Esophagus (tissue), 2 donors: ENCODE data around the gene MAMLD1. TPM values are rescaled to one million over a fixed set of nuclear protein-coding genes. Genes with fewer than 3 reads are reported as not detected.

Experiments
- H3K27ac ChIP-seq, 2 donors: one replicate each; pipeline ENCODE4 v1.5.1; 2013; ENCODE audit warnings: low read depth in 2 of 2, mild to moderate bottlenecking in 2 of 2, inconsistent platforms in 1 of 2, low read length in 1 of 2, moderate library complexity in 1 of 2
- H3K27me3 ChIP-seq, 2 donors: one replicate each; pipeline ENCODE4 v1.6.1; 2013; ENCODE audit warnings: low read length in 2 of 2, control low read depth in 1 of 2, mild to moderate bottlenecking in 1 of 2; ENCODE audit not compliant: insufficient read depth in 2 of 2, control insufficient read depth in 1 of 2
- H3K36me3 ChIP-seq, 2 donors: one replicate each; pipeline ENCODE4 v1.6.1; 2013; ENCODE audit warnings: low read length in 1 of 2; ENCODE audit not compliant: control insufficient read depth in 2 of 2, insufficient read depth in 2 of 2
- H3K4me1 ChIP-seq, 2 donors: one replicate each; pipeline ENCODE4 v1.6.1; 2013; ENCODE audit warnings: low read length in 1 of 2; ENCODE audit not compliant: control insufficient read depth in 2 of 2, insufficient read depth in 2 of 2
- H3K4me3 ChIP-seq, 2 donors: one replicate each; pipeline ENCODE4 v1.5.1; 2013; ENCODE audit warnings: low read length in 2 of 2, mild to moderate bottlenecking in 2 of 2, low read depth in 1 of 2, moderate library complexity in 1 of 2
- H3K9me3 ChIP-seq, 2 donors: one replicate each; pipeline ENCODE4 v1.6.1; 2013; ENCODE audit warnings: mild to moderate bottlenecking in 2 of 2, low read depth in 1 of 2, low read length in 1 of 2, moderate library complexity in 1 of 2; ENCODE audit not compliant: control insufficient read depth in 2 of 2, insufficient read depth in 1 of 2
- WGBS, 2 donors: extraction: QIAGEN DNeasy Blood & Tissue Kit; methylation state at CpG; one replicate each; pipeline ENCODE4 v1.1.7; 2013; 5-methylcytosine and 5-hydroxymethylcytosine counted together
- polyA plus RNA-seq, 2 donors: library from polyadenylated mRNA; stranded (reverse); fragments of 200-250 nt; gene quantifications; one replicate each; pipeline ENCODE4 v1.2.3, GENCODE V29; 2013
- donor health status: healthy with polysubstance abuse.
- donor health status: Bipolar disorder and iron deficiency.

Gene MAMLD1
- polyA plus RNA-seq, 2 donors = 0.59 to 1.1 TPM

DNA sequence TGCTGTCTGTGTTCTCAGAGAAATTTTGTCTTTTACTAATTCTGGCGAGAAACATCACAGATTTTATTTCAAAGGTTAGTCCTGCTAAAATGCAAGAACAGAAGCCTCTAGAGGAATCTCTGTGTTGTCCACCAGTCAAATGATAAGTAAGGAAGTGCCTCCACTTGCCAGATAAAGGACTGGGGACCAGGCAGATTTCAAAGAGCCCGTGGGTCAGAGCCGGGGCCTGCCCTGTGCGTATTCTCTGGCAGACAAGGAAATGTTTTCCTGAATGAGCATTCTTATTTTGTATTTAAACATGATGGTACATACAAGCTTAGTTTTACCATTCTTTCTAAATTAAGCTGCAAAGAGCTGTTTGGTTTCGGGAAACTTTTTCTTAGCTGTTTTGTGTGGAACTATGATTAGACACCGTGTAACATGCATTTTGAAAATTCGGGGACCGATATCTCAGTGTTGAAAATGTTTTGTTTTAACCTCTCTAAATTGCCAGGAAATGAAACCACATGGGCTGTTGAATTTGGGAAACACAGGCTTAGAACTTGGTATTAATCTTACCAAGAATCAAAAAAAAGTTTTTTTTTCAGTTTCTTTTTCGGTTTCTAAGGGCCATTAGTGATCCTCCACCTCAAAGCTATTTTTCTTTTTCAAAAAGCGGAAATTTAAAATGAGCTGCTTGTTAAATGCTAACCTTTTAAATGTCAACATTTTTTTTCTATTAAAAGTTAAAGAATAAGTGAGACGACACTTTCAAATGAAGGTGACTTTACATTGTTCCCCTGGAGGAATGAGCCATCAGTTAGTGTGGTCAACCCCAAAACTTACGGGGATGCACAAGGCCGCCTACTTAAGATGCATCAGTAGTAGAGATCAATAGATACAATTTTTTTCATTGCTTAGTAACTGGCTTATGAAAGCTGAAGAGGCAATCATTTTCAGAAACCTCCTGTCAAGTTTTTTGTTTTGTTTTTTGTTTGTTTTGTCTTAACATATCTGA, 115.7 kb downstream of the MAMLD1 start:
- Histone ChIP-seq H3K27ac (no peak overlapping the region), H3K9me3 (no peaks in the 10 kb centered on the region), H3K36me3 (no peaks in the 10 kb centered on the region), H3K4me3 (no peak overlapping the region), H3K27me3 (no peaks in the 10 kb centered on the region), H3K4me1 (no peaks in the 10 kb centered on the region)
- 60 to 64% methylated on average over 13 of the region's 13 CpGs for WGBS, 2 donors

DNA sequence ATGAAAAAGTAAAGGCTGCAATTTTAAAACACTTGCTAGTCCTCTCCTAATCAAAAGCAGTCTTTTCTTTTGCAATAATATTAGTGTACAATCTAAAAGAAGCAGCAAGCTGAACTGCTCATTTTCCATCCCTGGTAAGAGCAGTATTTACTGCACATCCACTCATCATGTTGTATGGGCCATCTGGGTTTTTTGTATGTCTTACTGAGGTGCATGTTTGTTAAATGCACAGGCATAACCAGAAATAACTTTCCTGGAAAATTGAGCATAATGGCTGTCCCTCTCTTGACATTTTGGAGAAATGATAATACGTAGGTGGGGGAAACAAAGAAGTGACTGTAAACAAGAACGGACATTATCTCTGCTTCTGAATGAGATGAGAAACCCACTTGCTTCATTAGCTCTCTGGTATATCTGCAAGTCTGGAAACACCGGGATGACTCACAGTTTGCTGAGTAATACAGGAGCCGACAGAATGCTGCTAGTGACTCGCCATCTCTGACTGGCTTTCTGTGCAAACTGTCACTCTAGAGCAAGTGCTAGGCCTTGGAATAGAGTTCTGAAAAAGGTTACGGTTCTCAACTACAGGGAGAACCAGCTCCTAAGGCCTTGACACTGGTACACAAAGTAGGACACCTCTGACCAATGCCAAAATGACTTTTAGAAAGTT, 119.6 kb downstream of the MAMLD1 start:
- H3K27ac ChIP-seq = no peak overlapping the region
- no peaks in the 10 kb centered on the region for H3K27me3 ChIP-seq
- WGBS, 2 donors = 28 to 45% methylated on average over 6 of the region's 6 CpGs

DNA sequence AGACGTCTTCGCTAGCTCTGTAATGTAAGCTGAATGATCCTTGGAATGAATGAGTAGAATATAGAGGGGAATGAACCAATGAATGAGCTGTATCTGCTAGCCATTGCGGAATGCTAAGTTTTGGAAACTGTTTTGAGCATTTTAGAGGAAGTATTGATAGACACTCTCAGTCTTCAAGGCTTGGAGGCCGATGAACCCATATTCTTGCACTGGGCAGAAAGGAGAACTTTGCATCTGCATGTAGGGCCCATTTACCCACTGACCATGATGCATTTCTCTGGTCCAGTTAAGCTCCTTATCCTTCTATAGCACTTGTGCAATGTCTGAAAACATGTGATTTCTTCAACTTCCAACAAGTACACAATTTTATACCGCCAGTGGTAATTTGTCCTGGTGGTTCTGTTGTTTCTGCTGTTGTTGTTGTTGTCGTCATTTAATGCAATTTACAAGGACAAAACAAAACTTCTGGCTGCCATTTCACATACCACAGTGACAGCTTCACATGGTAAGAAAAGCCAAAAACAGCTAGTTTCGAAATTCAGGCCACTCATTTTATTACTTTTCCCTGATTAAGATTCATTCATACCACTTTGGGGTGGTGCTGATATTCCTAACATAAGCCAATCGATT, 120.4 kb downstream of the MAMLD1 start:
- H3K36me3 ChIP-seq = no peaks in the 10 kb centered on the region
- no peaks in the 10 kb centered on the region for H3K9me3 ChIP-seq
- 71 to 84% methylated on average over 8 of the region's 8 CpGs for WGBS, 2 donors
- H3K4me1 ChIP-seq = no peaks in the 10 kb centered on the region
- H3K27me3 ChIP-seq = no peaks in the 10 kb centered on the region
- no peak overlapping the region for H3K4me3 ChIP-seq
- no peak overlapping the region for H3K27ac ChIP-seq

More for the DNA sequence above, 119.6 kb downstream of the MAMLD1 start:
- Histone ChIP-seq H3K4me3 (no peak overlapping the region), H3K4me1 (no peaks in the 10 kb centered on the region), H3K9me3 (no peaks in the 10 kb centered on the region), H3K36me3 (no peaks in the 10 kb centered on the region)

DNA sequence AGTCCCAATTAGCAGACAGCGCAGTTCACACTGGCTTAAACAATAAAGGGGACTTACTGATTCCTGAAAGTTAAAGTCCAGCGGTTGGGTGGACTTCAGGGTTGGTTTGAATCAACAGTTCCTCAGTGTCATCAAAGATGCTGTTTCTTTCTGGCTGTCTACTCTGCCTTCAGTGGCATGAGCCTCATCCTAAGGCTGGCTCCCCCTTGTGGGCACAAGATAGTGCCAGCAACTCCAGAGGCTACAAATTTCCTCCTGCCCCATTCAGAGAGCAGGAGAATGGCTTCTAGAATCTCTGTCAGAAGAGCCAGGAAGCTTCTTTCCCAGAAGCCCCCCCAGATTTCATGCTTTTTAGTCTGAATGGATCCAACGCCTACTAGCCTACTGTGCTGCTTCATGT, 122.9 kb downstream of the MAMLD1 start:
- H3K36me3 ChIP-seq = no peaks in the 10 kb centered on the region

DNA sequence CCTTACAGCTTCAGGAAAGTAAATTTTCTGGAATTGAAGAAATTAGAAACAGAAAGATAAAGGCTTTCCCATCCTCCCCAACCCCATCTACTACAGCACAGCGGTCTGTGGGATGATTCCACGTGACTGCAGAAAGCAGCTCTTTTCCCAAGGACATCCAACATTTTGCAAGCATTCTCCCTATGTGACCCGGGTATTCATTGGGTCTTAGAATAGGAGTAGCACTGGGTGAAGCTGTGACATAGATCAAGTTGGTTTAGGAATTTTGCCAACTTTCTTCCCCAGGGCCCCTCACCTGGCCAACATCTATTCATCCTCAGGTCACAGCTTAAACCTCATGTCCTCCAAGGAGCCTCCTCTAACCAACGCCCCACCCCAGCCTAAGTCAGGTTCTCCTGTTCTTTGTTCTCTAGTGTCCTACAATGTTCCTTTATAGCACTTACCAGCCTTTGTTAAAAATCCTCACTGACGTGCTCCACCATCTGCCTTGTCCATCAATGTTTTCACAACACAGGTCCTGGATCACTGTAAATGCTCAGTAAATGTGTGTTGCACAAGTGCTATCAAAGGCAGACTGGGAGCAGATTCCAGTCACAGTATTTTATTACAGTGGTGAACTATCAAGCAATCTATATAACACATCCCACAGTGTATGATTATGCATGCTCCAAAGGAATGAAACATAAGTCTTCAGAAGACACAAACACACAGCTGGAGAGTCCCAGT, 124.4 kb downstream of the MAMLD1 start:
- 74 to 77% methylated on average over 5 of the region's 5 CpGs for WGBS, 2 donors
- H3K36me3 ChIP-seq = no peaks in the 10 kb centered on the region
- H3K4me1 ChIP-seq = no peaks in the 10 kb centered on the region
- H3K27me3 ChIP-seq = no peaks in the 10 kb centered on the region
- H3K4me3 ChIP-seq = no peak overlapping the region
- H3K27ac ChIP-seq = no peak overlapping the region
- no peaks in the 10 kb centered on the region for H3K9me3 ChIP-seq

More for the DNA sequence above, 122.9 kb downstream of the MAMLD1 start:
- no peaks in the 10 kb centered on the region for H3K9me3 ChIP-seq
- no peaks in the 10 kb centered on the region for H3K27me3 ChIP-seq
- WGBS, 2 donors = 50 to 73% methylated on average over 3 of the region's 3 CpGs
- no peaks in the 10 kb centered on the region for H3K4me1 ChIP-seq
- no peak overlapping the region for H3K27ac ChIP-seq
- no peak overlapping the region for H3K4me3 ChIP-seq

DNA sequence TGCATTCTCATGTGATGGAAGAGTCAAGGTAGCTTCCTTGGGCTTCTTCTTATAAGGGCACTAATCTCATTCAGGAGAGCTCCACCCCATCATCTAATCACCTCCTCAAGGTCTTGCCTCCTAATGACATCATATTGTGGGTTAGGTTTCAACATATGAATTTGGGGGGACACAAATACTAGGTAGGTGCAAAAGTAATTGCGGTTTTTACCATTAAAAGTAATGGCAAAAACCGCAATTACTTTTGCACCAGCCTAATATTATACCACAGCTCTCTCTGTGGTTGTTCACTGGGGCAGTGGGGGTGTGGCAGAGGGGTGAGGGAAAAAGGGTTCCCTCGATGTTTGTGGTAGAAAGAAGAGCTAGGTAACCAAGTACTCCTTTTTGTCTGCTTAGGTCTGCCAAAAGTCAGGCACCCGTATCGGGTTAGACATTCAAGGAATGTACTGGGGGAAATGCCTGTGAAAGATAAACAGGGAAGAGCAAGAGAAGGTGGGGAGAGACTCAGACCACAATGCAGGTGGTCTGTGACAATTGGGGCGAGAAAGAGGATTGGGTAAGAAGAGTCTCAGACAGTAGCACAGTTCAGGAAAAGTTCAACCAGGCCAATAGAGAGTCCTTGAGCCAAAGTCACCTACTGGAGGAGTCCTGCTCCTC, 126.4 kb downstream of the MAMLD1 start:
- no peaks in the 10 kb centered on the region for H3K27me3 ChIP-seq

DNA sequence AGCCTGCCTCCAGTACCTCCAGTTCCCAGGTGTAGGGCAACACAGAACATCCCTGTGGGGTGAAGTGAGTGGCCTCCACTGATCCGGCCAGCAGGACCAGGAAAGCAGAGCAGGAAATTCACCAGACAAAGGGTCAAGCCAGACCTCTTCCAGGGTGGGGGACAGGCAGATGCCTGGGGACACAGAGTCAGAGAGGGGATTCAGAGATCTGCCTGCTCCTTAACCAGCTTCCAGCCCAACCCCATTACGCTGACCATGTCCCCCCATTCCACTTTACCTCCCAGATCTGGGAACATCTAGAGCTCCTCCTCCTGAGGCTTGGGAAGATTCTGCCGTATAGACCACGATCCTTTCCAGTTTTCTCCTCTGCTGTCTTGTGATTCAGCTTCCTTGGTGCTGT, 132.4 kb downstream of the MAMLD1 start:
- no peaks in the 10 kb centered on the region for H3K36me3 ChIP-seq
- H3K27ac ChIP-seq = no peak overlapping the region
- no peaks in the 10 kb centered on the region for H3K27me3 ChIP-seq
- no peaks in the 10 kb centered on the region for H3K9me3 ChIP-seq
- no peaks in the 10 kb centered on the region for H3K4me1 ChIP-seq
- WGBS, 2 donors = 80 to 91% methylated on average over 4 of the region's 4 CpGs
- no peak overlapping the region for H3K4me3 ChIP-seq

More for the DNA sequence above, 126.4 kb downstream of the MAMLD1 start:
- no peaks in the 10 kb centered on the region for H3K4me1 ChIP-seq
- no peak overlapping the region for H3K4me3 ChIP-seq
- no peak overlapping the region for H3K27ac ChIP-seq
- H3K36me3 ChIP-seq = no peaks in the 10 kb centered on the region
- WGBS, 2 donors = 75 to 87% methylated on average over 6 of the region's 6 CpGs
- no peaks in the 10 kb centered on the region for H3K9me3 ChIP-seq

DNA sequence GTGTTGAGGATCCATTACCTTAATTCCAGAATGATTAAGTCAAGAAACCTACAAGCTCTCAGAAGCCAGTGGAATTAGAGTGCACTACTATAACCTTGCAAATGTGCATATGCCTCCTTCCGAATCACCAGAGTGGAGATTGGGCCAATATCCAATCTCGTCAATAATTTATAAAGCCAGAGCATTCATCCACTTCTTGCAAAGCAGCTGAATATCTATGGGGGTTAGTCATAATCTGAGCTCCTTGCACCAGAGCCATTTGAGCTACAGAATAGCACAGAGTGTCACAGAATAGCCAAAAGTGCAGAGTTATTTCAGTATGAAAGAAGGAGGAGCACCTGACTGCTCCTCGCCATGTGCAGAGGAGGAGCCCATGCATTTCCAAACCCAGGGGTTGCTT, 136.1 kb downstream of the MAMLD1 start:
- Histone ChIP-seq H3K4me1 (peaks cover 0 to 4% of the 10 kb centered on the region in 2 donors), H3K27ac (no peak overlapping the region), H3K36me3 (no peaks in the 10 kb centered on the region), H3K27me3 (no peaks in the 10 kb centered on the region), H3K4me3 (no peak overlapping the region), H3K9me3 (no peaks in the 10 kb centered on the region)
- WGBS, 2 donors = 58 to 89% methylated on average over 3 of the region's 3 CpGs

DNA sequence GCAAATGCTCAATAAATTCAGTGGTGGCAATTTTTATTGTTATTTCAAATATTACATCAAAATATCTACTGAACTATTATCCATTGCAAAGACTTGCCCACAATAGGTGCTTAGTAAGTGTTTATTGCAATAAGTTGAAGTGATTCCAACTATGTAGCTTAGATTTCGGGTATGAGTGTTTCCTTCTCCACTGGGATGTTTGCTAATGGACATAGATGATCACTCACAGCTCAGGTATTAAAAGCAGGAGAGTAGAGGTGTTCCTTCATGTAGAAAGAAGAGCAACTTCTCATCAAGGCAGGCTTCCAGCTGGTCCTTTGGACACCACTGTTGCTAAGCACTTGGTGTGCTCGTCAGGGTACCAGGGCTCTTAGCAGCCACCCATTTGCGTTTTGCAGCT, 139.0 kb downstream of the MAMLD1 start:
- peaks cover 0 to 8% of the 10 kb centered on the region in 2 donors for H3K4me1 ChIP-seq
- no peaks in the 10 kb centered on the region for H3K27me3 ChIP-seq
- 69 to 70% methylated on average over 3 of the region's 3 CpGs for WGBS, 2 donors
- no peak overlapping the region for H3K27ac ChIP-seq
- H3K9me3 ChIP-seq = no peaks in the 10 kb centered on the region
- H3K4me3 ChIP-seq = no peak overlapping the region
- no peaks in the 10 kb centered on the region for H3K36me3 ChIP-seq
